Activated T-helper 17 cell treated with anti-CD3 and anti-CD28 coated beads, Interleukin-2, amount 50 U/mL, for 72 hours (primary cell): ENCODE measurements around the gene ATL2. TPM values are rescaled to one million over a fixed set of nuclear protein-coding genes. Genes with fewer than 3 reads are reported as not detected.

ENCODE experiments used
- ATAC-seq: fragments of 150-1000 bp; cut with Tn5 transposase; replicated peaks from 2 replicates; pipeline ENCODE4 v1.10.0; 2021; ENCODE audit warnings: mild to moderate bottlenecking, moderate library complexity
- H3K27ac Mint-ChIP-seq: one replicate; pipeline ENCODE4 v1.8.0; 2022; ENCODE audit warnings: mixed read lengths
- H3K27me3 Mint-ChIP-seq: one replicate; pipeline ENCODE4 v1.8.0; 2022; ENCODE audit warnings: mixed read lengths
- H3K36me3 Mint-ChIP-seq: one replicate; pipeline ENCODE4 v1.8.0; 2022; ENCODE audit warnings: low read depth, mild to moderate bottlenecking, mixed read lengths
- H3K4me1 Mint-ChIP-seq: one replicate; pipeline ENCODE4 v1.8.0; 2022; ENCODE audit warnings: mixed read lengths
- H3K4me3 Mint-ChIP-seq: one replicate; pipeline ENCODE4 v1.8.0; 2022; ENCODE audit warnings: mild to moderate bottlenecking, mixed read lengths
- H3K9me3 Mint-ChIP-seq: one replicate; pipeline ENCODE4 v1.8.0; 2022; ENCODE audit warnings: mixed read lengths
- total RNA-seq, 2 donors: library from RNA; stranded (reverse); gene quantifications; one replicate each; pipeline ENCODE4 v1.2.3, GENCODE V29; 2022

ATL2 gene
- total RNA-seq, 2 donors from 2014 or later: 30.9 to 52.8 TPM

- ATAC-seq: peak; percentile 68
- peaks cover 39% of the 10 kb centered on the region for H3K4me1 Mint-ChIP-seq
- H3K27me3 Mint-ChIP-seq: no peaks in the 10 kb centered on the region
- peak overlapping the region; percentile 91 for H3K27ac Mint-ChIP-seq
- peak overlapping the region; percentile 91 for H3K4me3 Mint-ChIP-seq
- H3K9me3 Mint-ChIP-seq: no peaks in the 10 kb centered on the region
- peaks cover 30% of the 10 kb centered on the region for H3K36me3 Mint-ChIP-seq
Observed at GRCh38 chr2:38376346-38377049, 575 bp downstream of the ATL2 start.

GRCh38 chr2:38375696-38376345 is 1.3 kb downstream of the ATL2 start:
- H3K27ac Mint-ChIP-seq: peak overlapping the region; percentile 91
- H3K4me3 Mint-ChIP-seq: peak overlapping the region; percentile 89
- no peak for ATAC-seq
- H3K36me3 Mint-ChIP-seq: peaks cover 30% of the 10 kb centered on the region
- H3K27me3 Mint-ChIP-seq: no peaks in the 10 kb centered on the region
- no peaks in the 10 kb centered on the region for H3K9me3 Mint-ChIP-seq
- peaks cover 38% of the 10 kb centered on the region for H3K4me1 Mint-ChIP-seq

- ATAC-seq: no peak
- H3K9me3 Mint-ChIP-seq: no peaks in the 10 kb centered on the region
- peak overlapping the region; percentile 89 for H3K4me3 Mint-ChIP-seq
- H3K36me3 Mint-ChIP-seq: peaks cover 30% of the 10 kb centered on the region
- no peaks in the 10 kb centered on the region for H3K27me3 Mint-ChIP-seq
- H3K27ac Mint-ChIP-seq: peak overlapping the region; percentile 91
- peaks cover 30% of the 10 kb centered on the region for H3K4me1 Mint-ChIP-seq
Observed at GRCh38 chr2:38374984-38375383, 2.1 kb downstream of the ATL2 start.

- Mint-ChIP-seq H3K4me1 (peaks cover 26% of the 10 kb centered on the region), H3K36me3 (peaks cover 23% of the 10 kb centered on the region), H3K4me3 (no peak overlapping the region), H3K27ac (no peak overlapping the region), H3K9me3 (no peaks in the 10 kb centered on the region), H3K27me3 (no peaks in the 10 kb centered on the region)
- ATAC-seq: no peak
Observed at GRCh38 chr2:38371235-38371634, 5.8 kb downstream of the ATL2 start.

GRCh38 chr2:38370664-38371063 is 6.4 kb downstream of the ATL2 start:
- H3K4me3 Mint-ChIP-seq: no peak overlapping the region
- H3K27me3 Mint-ChIP-seq: no peaks in the 10 kb centered on the region
- H3K27ac Mint-ChIP-seq: no peak overlapping the region
- no peak for ATAC-seq
- peaks cover 21% of the 10 kb centered on the region for H3K4me1 Mint-ChIP-seq
- H3K9me3 Mint-ChIP-seq: no peaks in the 10 kb centered on the region
- H3K36me3 Mint-ChIP-seq: peaks cover 17% of the 10 kb centered on the region

GRCh38 chr2:38362232-38362631 is 14.8 kb downstream of the ATL2 start:
- H3K36me3 Mint-ChIP-seq: peaks cover 9% of the 10 kb centered on the region
- ATAC-seq: no peak
- no peak overlapping the region for H3K27ac Mint-ChIP-seq
- H3K4me1 Mint-ChIP-seq: peaks cover 11% of the 10 kb centered on the region
- no peak overlapping the region for H3K4me3 Mint-ChIP-seq
- no peaks in the 10 kb centered on the region for H3K27me3 Mint-ChIP-seq
- H3K9me3 Mint-ChIP-seq: no peaks in the 10 kb centered on the region

GRCh38 chr2:38360177-38360576 is 16.9 kb downstream of the ATL2 start:
- no peaks in the 10 kb centered on the region for H3K27me3 Mint-ChIP-seq
- no peak overlapping the region for H3K27ac Mint-ChIP-seq
- peaks cover 9% of the 10 kb centered on the region for H3K36me3 Mint-ChIP-seq
- H3K9me3 Mint-ChIP-seq: no peaks in the 10 kb centered on the region
- no peak for ATAC-seq
- H3K4me3 Mint-ChIP-seq: no peak overlapping the region
- H3K4me1 Mint-ChIP-seq: peaks cover 6% of the 10 kb centered on the region

- H3K4me1 Mint-ChIP-seq: peaks cover 25% of the 10 kb centered on the region
- H3K27ac Mint-ChIP-seq: peak overlapping the region; percentile 79
- H3K9me3 Mint-ChIP-seq: peaks cover 4% of the 10 kb centered on the region
- H3K36me3 Mint-ChIP-seq: peaks cover 26% of the 10 kb centered on the region
- peak; percentile 45 for ATAC-seq
- H3K4me3 Mint-ChIP-seq: peak overlapping the region; percentile 73
- no peaks in the 10 kb centered on the region for H3K27me3 Mint-ChIP-seq
Observed at GRCh38 chr2:38353402-38353801, 23.7 kb downstream of the ATL2 start.

- H3K27me3 Mint-ChIP-seq: no peaks in the 10 kb centered on the region
- H3K9me3 Mint-ChIP-seq: peaks cover 4% of the 10 kb centered on the region
Observed at GRCh38 chr2:38352336-38352735, 24.7 kb downstream of the ATL2 start.

GRCh38 chr2:38345323-38346038 is 31.6 kb downstream of the ATL2 start:
- ATAC-seq: no peak
- Mint-ChIP-seq H3K36me3 (peaks cover 37% of the 10 kb centered on the region), H3K27me3 (no peaks in the 10 kb centered on the region), H3K27ac (no peak overlapping the region), H3K4me1 (peaks cover 9% of the 10 kb centered on the region), H3K9me3 (no peaks in the 10 kb centered on the region), H3K4me3 (no peak overlapping the region)

More at GRCh38 chr2:38352336-38352735, 24.7 kb downstream of the ATL2 start:
- Mint-ChIP-seq H3K36me3 (peaks cover 17% of the 10 kb centered on the region), H3K27ac (peak overlapping the region; percentile 79), H3K4me1 (peaks cover 25% of the 10 kb centered on the region), H3K4me3 (no peak overlapping the region)
- no peak for ATAC-seq

GRCh38 chr2:38344813-38345212 is 32.3 kb downstream of the ATL2 start:
- no peak overlapping the region for H3K27ac Mint-ChIP-seq
- no peak overlapping the region for H3K4me3 Mint-ChIP-seq
- ATAC-seq: no peak
- peaks cover 44% of the 10 kb centered on the region for H3K36me3 Mint-ChIP-seq
- no peaks in the 10 kb centered on the region for H3K9me3 Mint-ChIP-seq
- peaks cover 4% of the 10 kb centered on the region for H3K4me1 Mint-ChIP-seq
- no peaks in the 10 kb centered on the region for H3K27me3 Mint-ChIP-seq

GRCh38 chr2:38343212-38343611 is 33.9 kb downstream of the ATL2 start:
- Mint-ChIP-seq H3K27ac (no peak overlapping the region), H3K36me3 (peaks cover 58% of the 10 kb centered on the region), H3K4me3 (no peak overlapping the region), H3K4me1 (peaks cover 4% of the 10 kb centered on the region), H3K9me3 (no peaks in the 10 kb centered on the region), H3K27me3 (no peaks in the 10 kb centered on the region)
- ATAC-seq: no peak

- Mint-ChIP-seq H3K4me3 (no peak overlapping the region), H3K27ac (no peak overlapping the region), H3K36me3 (peaks cover 54% of the 10 kb centered on the region), H3K4me1 (peaks cover 4% of the 10 kb centered on the region), H3K27me3 (no peaks in the 10 kb centered on the region), H3K9me3 (no peaks in the 10 kb centered on the region)
- no peak for ATAC-seq
Observed at GRCh38 chr2:38336621-38337020, 40.5 kb downstream of the ATL2 start.

- ATAC-seq: no peak
Observed at GRCh38 chr2:38330754-38331153, 46.3 kb downstream of the ATL2 start.

GRCh38 chr2:38327580-38327979 is 49.5 kb downstream of the ATL2 start:
- no peak for ATAC-seq
- Mint-ChIP-seq H3K4me3 (no peak overlapping the region), H3K9me3 (peaks cover 7% of the 10 kb centered on the region), H3K4me1 (peaks cover 23% of the 10 kb centered on the region), H3K27me3 (no peaks in the 10 kb centered on the region), H3K36me3 (peaks cover 39% of the 10 kb centered on the region), H3K27ac (no peak overlapping the region)

More at GRCh38 chr2:38330754-38331153, 46.3 kb downstream of the ATL2 start:
- H3K4me3 Mint-ChIP-seq: no peak overlapping the region
- peaks cover 7% of the 10 kb centered on the region for H3K9me3 Mint-ChIP-seq
- peaks cover 15% of the 10 kb centered on the region for H3K4me1 Mint-ChIP-seq
- no peak overlapping the region for H3K27ac Mint-ChIP-seq
- no peaks in the 10 kb centered on the region for H3K27me3 Mint-ChIP-seq
- H3K36me3 Mint-ChIP-seq: peaks cover 35% of the 10 kb centered on the region
